ENCODE measurements around the gene CRLF1.
A peak's percentile ranks its signal among the peaks of the same experiment; 100 is the strongest.

CRLF1 gene

DNA sequence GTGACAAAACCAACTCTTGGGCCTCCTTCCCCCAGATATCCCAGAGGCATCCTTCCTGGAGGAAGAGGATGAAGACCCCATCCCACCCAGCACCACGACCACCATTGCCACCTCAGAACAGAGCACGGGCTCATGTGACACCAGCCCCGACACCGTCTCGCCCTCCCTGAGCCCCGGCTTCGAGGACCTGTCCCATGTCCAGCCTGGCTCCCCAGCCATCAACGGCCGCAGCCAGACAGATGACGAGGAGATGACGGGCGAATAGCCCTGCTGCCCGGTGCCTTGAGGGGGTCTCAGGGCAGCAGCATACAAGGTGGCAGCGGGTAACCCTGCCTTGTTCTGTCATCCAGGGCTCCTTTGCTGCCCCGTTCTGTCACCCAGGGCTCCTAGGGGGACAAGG is 38.2 kb downstream of the CRLF1 start:
- Mint-ChIP-seq H3K4me3 (no peak overlapping the region), H3K9me3 (no peaks in the 10 kb centered on the region), H3K4me1 (ENCODE audit: low read depth in 2 of 2) (peaks cover 17 to 20% of the 10 kb centered on the region in 2 donors), H3K27me3 (no peaks in the 10 kb centered on the region), H3K36me3 (ENCODE audit: insufficient read depth) (peaks cover 68% of the 10 kb centered on the region), H3K27ac (peak overlapping the region; percentile 78 to 82)
- no peak for ATAC-seq (replicated peaks)
- DNase-seq = no peak

DNA sequence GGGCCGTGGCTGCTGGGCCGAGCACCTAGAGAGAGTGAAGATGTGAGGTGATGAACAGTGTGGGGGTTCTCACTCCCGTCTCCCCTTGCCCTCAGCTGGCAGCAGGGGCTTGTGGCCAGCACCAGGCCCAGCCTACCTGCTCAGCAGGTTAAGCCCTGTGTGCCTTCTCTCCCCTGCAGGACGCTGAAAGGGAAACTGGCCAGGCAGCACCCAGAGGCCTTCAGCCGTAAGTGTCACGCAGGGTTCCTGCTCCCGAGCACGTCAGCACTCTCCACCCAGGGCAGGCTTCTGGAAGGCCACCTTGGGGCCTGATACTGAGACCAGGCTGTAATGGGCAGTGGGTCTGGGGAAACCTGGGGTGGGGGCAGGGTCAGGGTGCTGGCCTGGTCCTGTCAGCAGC is 39.6 kb downstream of the CRLF1 start:
- ATAC-seq (replicated peaks) = no peak
- DNase-seq = no peak
- Mint-ChIP-seq H3K27ac (no peak overlapping the region), H3K4me1 (ENCODE audit: low read depth in 2 of 2) (peaks cover 6 to 8% of the 10 kb centered on the region in 2 donors), H3K4me3 (no peak overlapping the region), H3K9me3 (no peaks in the 10 kb centered on the region), H3K36me3 (ENCODE audit: insufficient read depth) (peaks cover 68% of the 10 kb centered on the region), H3K27me3 (no peaks in the 10 kb centered on the region)

DNA sequence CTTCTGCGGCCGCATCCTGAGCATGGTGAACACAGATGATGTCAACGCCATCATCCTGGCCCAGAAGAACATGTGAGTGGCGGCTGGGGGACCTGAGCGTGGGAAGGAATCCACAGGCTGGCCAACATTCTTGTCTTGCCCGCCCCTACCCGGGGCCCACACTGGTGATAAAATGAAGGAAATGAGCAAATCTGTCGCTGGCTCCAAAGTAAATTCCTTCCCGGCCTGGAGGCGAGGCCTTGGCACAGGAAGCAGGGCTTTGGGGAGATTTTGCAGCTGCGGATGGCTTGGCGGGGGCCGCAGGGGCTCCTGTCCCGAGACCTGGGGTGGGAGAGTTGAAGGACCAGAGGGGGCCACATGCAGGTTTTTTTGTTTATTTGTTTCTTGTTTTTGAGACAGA is 44.5 kb downstream of the CRLF1 start:
- H3K36me3 Mint-ChIP-seq (ENCODE audit: insufficient read depth) = peaks cover 54% of the 10 kb centered on the region
- DNase-seq (no peak), ATAC-seq (replicated peaks) (no peak)
- peaks cover 10 to 16% of the 10 kb centered on the region in 2 donors for H3K4me1 Mint-ChIP-seq (ENCODE audit: low read depth in 2 of 2)
- H3K9me3 Mint-ChIP-seq = no peaks in the 10 kb centered on the region
- H3K27ac Mint-ChIP-seq = no peak overlapping the region
- H3K27me3 Mint-ChIP-seq = no peaks in the 10 kb centered on the region
- no peak overlapping the region for H3K4me3 Mint-ChIP-seq

DNA sequence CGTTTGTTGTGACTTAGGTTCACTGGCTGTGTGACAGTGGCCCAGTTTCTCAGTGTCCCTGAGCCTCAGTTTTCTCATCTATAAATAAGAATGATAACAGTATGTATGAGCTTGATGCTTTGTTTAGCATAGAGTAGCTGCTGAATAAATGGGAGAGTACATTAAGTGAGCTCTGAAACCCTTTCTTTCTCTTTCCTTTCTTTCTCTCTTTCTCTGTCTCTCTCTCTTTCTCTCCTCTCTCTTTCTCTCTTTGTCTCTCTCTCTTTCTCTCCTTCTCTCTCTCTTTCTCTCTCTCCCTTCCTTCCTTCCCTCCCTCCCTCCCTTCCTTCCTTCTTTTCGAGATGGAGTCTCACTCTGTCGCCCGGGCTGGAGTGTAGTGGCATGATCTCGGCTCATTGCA is 46.9 kb downstream of the CRLF1 start:
- DNase-seq (no peak), ATAC-seq (replicated peaks) (no peak)
- Mint-ChIP-seq H3K4me3 (peak overlapping the region; percentile 89), H3K27ac (peak overlapping the region; percentile 91 to 95), H3K9me3 (no peaks in the 10 kb centered on the region), H3K4me1 (ENCODE audit: low read depth in 2 of 2) (peaks cover 10 to 16% of the 10 kb centered on the region in 2 donors), H3K27me3 (no peaks in the 10 kb centered on the region), H3K36me3 (ENCODE audit: insufficient read depth) (peaks cover 38% of the 10 kb centered on the region)

DNA sequence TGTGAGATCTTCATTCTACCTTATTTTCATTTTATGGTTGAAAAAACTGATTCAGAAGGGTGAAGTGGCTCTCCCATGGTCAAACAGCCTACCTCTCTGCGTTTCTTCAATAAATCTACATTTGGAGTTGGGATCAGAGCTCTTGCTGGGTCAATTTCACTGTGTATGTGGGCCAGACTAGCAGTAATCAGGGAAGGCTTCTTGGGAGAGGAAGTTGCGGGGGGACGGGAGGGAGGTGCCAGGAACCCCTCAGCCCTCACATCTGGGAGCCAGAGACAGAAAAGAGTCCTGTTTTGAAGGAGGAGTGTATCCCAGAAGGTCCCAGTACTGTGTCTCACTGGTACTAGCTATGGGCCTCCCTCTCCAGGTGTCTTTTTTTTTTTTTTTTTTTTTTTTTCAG is 48.0 kb downstream of the CRLF1 start:
- ATAC-seq (replicated peaks) (no peak), DNase-seq (no peak)
- no peaks in the 10 kb centered on the region for H3K9me3 Mint-ChIP-seq
- H3K4me3 Mint-ChIP-seq = peak overlapping the region; percentile 89
- peaks cover 10 to 16% of the 10 kb centered on the region in 2 donors for H3K4me1 Mint-ChIP-seq (ENCODE audit: low read depth in 2 of 2)
- H3K36me3 Mint-ChIP-seq (ENCODE audit: insufficient read depth) = peaks cover 31% of the 10 kb centered on the region
- peak overlapping the region; percentile 91 to 95 for H3K27ac Mint-ChIP-seq
- no peaks in the 10 kb centered on the region for H3K27me3 Mint-ChIP-seq

DNA sequence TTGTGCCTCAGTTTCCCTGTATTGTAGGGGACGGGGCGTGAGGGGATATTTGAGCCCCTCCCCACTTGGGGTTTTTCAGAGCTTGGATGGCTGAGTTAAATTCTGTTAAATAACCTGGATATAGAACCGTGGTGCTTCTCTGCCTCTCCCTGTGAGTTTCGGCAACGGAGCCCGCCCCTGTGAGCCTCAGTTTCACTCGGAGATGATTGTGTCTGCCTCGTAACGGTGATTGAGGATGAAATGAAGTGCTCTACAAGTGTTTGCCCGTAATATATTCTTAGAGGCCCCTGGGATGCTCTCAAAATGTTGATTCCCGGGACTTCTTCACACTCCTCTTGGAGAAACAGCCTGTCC is 48.4 kb downstream of the CRLF1 start:
- H3K4me1 Mint-ChIP-seq (ENCODE audit: low read depth in 2 of 2) = peaks cover 10 to 16% of the 10 kb centered on the region in 2 donors
- peak overlapping the region; percentile 89 for H3K4me3 Mint-ChIP-seq
- no peak for ATAC-seq (replicated peaks)
- peak overlapping the region; percentile 91 to 95 for H3K27ac Mint-ChIP-seq
- no peak for DNase-seq
- H3K36me3 Mint-ChIP-seq (ENCODE audit: insufficient read depth) = peaks cover 26% of the 10 kb centered on the region
- no peaks in the 10 kb centered on the region for H3K9me3 Mint-ChIP-seq
- no peaks in the 10 kb centered on the region for H3K27me3 Mint-ChIP-seq

DNA sequence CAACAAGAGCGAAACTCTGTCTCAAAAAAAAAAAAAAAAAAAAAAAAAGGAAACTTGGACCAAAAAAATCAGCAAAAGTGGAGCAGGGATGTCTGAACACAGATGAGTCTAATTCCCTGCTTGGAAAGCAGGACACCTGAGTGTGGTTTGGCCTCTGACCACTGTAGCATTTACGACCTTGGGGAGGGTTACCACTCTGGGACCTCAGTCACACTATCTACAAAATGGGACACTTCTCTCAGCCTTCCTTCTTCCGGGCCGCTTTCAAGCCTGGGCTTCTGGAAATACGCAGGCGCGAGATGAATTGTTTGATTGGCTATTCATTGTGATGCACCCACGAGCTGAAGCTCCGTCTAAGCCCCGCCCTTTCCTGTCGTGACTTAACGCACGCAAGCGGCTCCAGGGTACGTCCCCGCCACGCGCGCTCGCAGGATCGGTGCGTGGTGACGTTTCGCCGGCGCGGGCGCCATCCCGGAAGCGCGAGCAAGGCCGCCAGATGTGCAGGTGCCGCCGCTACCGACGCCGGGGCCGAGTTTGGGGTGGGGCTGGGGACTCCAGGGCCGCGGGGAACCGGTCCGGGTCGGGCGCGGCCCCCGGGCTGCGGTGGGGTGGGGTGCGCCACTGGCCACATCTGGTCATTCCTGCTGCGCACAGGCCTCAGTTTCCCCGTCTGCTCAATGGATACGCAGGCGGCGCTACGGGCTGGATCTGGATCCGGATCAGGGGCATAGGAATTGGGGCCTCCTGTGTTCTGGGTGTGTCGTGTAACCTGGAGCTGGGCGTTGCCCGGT is 49.0 kb downstream of the CRLF1 start, which contains the start of gene KXD1:
Gene KXD1, plus strand, starts transcription at position 460 of the 791 bp plus-strand sequence. CDS start 4,187 bp downstream, outside the sequence.
- peak; percentile 98 for ATAC-seq (replicated peaks)
- peak; percentile 96 to 98 (median 96) for DNase-seq
- peaks cover 22% of the 10 kb centered on the region for H3K36me3 Mint-ChIP-seq (ENCODE audit: insufficient read depth)
- peak within 1 kb of the TSS; percentile 91 to 95 for H3K27ac Mint-ChIP-seq
- H3K9me3 Mint-ChIP-seq = no peaks in the 10 kb centered on the region
- peaks cover 10 to 16% of the 10 kb centered on the region in 2 donors for H3K4me1 Mint-ChIP-seq (ENCODE audit: low read depth in 2 of 2)
- no peaks in the 10 kb centered on the region for H3K27me3 Mint-ChIP-seq
- H3K4me3 Mint-ChIP-seq = peak within 1 kb of the TSS; percentile 89

DNA sequence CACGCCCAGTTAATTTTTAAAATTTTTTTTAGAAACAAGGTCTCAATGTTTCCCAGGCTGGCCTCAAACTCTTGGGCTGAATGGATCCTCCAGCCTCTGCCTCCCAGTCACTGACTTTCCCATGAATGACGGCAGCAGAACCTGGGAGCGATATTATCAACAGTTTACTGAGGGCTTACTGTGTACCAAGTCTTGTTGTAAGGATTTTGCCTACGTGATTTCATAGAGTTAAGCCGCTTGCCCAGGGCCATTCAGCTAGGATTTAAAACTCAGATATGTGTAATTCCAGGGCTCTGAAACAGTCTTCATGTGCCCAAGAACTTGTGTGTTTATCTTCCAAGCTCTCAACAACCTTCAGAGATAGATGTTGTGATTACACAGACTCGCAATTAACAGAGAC is 55.0 kb downstream of the CRLF1 start:
- Mint-ChIP-seq H3K36me3 (ENCODE audit: insufficient read depth) (peaks cover 5% of the 10 kb centered on the region), H3K4me1 (ENCODE audit: low read depth in 2 of 2) (no peaks in the 10 kb centered on the region), H3K27ac (no peak overlapping the region), H3K9me3 (no peaks in the 10 kb centered on the region), H3K27me3 (no peaks in the 10 kb centered on the region), H3K4me3 (no peak overlapping the region)
- DNase-seq (no peak), ATAC-seq (replicated peaks) (no peak)

DNA sequence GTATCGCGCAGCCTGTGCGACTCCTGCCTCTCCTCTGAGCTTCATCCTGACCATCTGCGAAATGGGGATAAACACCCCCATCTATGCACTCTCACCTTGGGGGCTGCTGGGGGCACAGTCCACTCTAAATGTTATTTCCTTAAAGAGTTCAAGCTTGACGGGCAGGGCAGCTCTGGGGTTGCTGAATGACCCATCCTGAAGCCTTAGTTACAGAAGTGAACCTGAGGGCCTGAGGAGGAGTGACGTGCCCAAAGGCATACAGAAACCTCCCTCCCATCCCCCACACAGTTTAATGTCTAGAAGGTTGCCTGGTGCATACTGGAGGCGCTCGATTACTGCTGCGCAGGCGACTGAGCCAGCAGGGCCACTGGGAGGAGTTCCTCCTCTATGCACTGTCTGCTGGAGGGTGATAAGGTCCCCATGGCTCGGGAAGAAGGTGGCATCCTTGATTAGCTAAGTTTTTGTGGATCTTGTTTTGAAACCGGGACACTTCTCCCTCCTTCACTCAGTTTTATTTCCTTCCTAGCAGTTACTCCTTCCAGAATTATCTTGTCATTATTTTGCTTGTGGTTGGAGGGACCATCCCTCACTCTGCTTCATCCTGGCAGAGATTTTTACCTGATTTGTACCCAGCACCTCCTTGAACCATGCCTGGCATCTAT is 62.7 kb downstream of the CRLF1 start:
- Mint-ChIP-seq H3K4me3 (peak overlapping the region; percentile 95 to 97), H3K4me1 (ENCODE audit: low read depth in 2 of 2) (peaks cover 18 to 22% of the 10 kb centered on the region in 2 donors), H3K27me3 (no peaks in the 10 kb centered on the region), H3K27ac (peak overlapping the region; percentile 97 to 98), H3K36me3 (ENCODE audit: insufficient read depth) (peaks cover 32% of the 10 kb centered on the region), H3K9me3 (no peaks in the 10 kb centered on the region)
- ATAC-seq (replicated peaks) (peak; percentile 78), DNase-seq (peak; percentile 69 to 81 (median 76))
